Neural progenitor cell (in vitro differentiated cells): ENCODE data around the gene SLC29A1. TPM values are rescaled to one million over a fixed set of nuclear protein-coding genes. Genes with fewer than 3 reads are reported as not detected.

ENCODE experiments used
- DNase-seq: peaks from one replicate; pipeline ENCODE4 v3.0.0-alpha.2; 2016; ENCODE audit warnings: low spot score
- H2AFZ ChIP-seq: fragments of 200-600 bp; sonication (generic); replicated peaks from 2 replicates; pipeline ENCODE4 v1.6.1; 2016; ENCODE audit warnings: antibody characterized with exemption
- H3F3A ChIP-seq: fragments of 200-600 bp; sonication (generic); 2 replicates; pipeline ENCODE4 v1.6.1; 2016; ENCODE audit warnings: antibody characterized with exemption, low read depth
- H3K27ac ChIP-seq: fragments of 200-600 bp; sonication (generic); 2 replicates; pipeline ENCODE4 v1.5.1; 2016; ENCODE audit warnings: mild to moderate bottlenecking
- H3K27me3 ChIP-seq: fragments of 200-600 bp; sonication (generic); 2 replicates; pipeline ENCODE4 v1.6.1; 2016; ENCODE audit warnings: mild to moderate bottlenecking, moderate library complexity
- H3K36me3 ChIP-seq: fragments of 200-600 bp; sonication (generic); 2 replicates; pipeline ENCODE4 v1.5.1; 2016
- H3K4me1 ChIP-seq: fragments of 200-600 bp; sonication (generic); 2 replicates; pipeline ENCODE4 v1.6.1; 2016; ENCODE audit warnings: mixed run types
- H3K4me2 ChIP-seq: fragments of 200-600 bp; sonication (generic); 2 replicates; pipeline ENCODE4 v1.6.1; 2016
- H3K4me3 ChIP-seq: fragments of 200-600 bp; sonication (generic); 2 replicates; pipeline ENCODE4 v1.5.1; 2016
- H3K79me2 ChIP-seq: fragments of 200-600 bp; sonication (generic); 2 replicates; pipeline ENCODE4 v1.6.1; 2016; ENCODE audit warnings: low read depth
- H3K9ac ChIP-seq: fragments of 200-600 bp; sonication (generic); 2 replicates; pipeline ENCODE4 v1.6.1; 2016
- H3K9me3 ChIP-seq: fragments of 200-600 bp; sonication (generic); 2 replicates; pipeline ENCODE4 v1.5.1; 2016; ENCODE audit warnings: low read depth
- H4K20me1 ChIP-seq: fragments of 200-600 bp; sonication (generic); 2 replicates; pipeline ENCODE4 v1.6.1; 2016; ENCODE audit warnings: low read depth
- H3K27ac Mint-ChIP-seq: 3 replicates; pipeline ENCODE4 v1.8.0; 2021; ENCODE audit warnings: mixed read lengths
- H3K27me3 Mint-ChIP-seq: 2 replicates; pipeline ENCODE4 v1.8.0; 2022; ENCODE audit warnings: low read depth, mild to moderate bottlenecking, inconsistent platforms, moderate library complexity, mixed read lengths; ENCODE audit not compliant: insufficient read depth
- H3K36me3 Mint-ChIP-seq: 3 replicates; pipeline ENCODE4 v1.8.0; 2021; ENCODE audit warnings: mixed read lengths
- H3K4me1 Mint-ChIP-seq: 3 replicates; pipeline ENCODE4 v1.8.0; 2021; ENCODE audit warnings: mixed read lengths
- H3K4me3 Mint-ChIP-seq: 3 replicates; pipeline ENCODE4 v1.8.0; 2021; ENCODE audit warnings: mild to moderate bottlenecking, moderate library complexity, mixed read lengths
- H3K9me3 Mint-ChIP-seq: 3 replicates; pipeline ENCODE4 v1.8.0; 2020; ENCODE audit warnings: mixed read lengths
- CTCF ChIP-seq: fragments of 200-600 bp; sonication (generic); IDR thresholded peaks from 2 replicates; pipeline ENCODE4 v1.5.1; 2017; ENCODE audit warnings: antibody characterized with exemption, mild to moderate bottlenecking
- EZH2 ChIP-seq: fragments of 200-600 bp; sonication (generic); IDR thresholded peaks from 2 replicates; pipeline ENCODE4 v1.6.1; 2017; ENCODE audit warnings: antibody characterized with exemption, mild to moderate bottlenecking, moderate library complexity
- EZH2phosphoT487 ChIP-seq: fragments of 200-600 bp; sonication (generic); IDR thresholded peaks from 2 replicates; pipeline ENCODE4 v1.6.1; 2017; ENCODE audit warnings: antibody characterized with exemption
- total RNA-seq: library from RNA; depleted of rRNA; stranded (reverse); fragments of >200 nt; gene quantifications from 2 replicates; pipeline ENCODE4 v1.2.3, GENCODE V29; 2015; ENCODE audit warnings: low replicate concordance

The SLC29A1 gene
- total RNA-seq, 1 donor from 2014 or later: 34.8 TPM

GRCh38 chr6:44250718-44251123, 27.3 kb downstream of the SLC29A1 start:
- TF ChIP-seq EZH2 (no peak), EZH2phosphoT487 (no peak), CTCF (no peak)
- Histone ChIP-seq H3K79me2 (peaks cover 86% of the 10 kb centered on the region), H4K20me1 (peaks cover 88% of the 10 kb centered on the region), H2AFZ (no peak overlapping the region), H3F3A (peaks cover 84% of the 10 kb centered on the region), H3K4me2 (no peak overlapping the region), H3K4me3 (no peak overlapping the region), H3K9me3 (no peaks in the 10 kb centered on the region), H3K9ac (no peak overlapping the region), H3K4me1 (peaks cover 21% of the 10 kb centered on the region), H3K36me3 (peaks cover 35% of the 10 kb centered on the region), H3K27ac (peak overlapping the region; percentile 28), H3K27me3 (no peaks in the 10 kb centered on the region)
- Mint-ChIP-seq H3K36me3 (peaks cover 55% of the 10 kb centered on the region), H3K4me1 (peaks cover 39% of the 10 kb centered on the region), H3K27me3 (peaks cover 29% of the 10 kb centered on the region), H3K27ac (no peak overlapping the region), H3K9me3 (no peaks in the 10 kb centered on the region), H3K4me3 (no peak overlapping the region)
- no peak for DNase-seq

- H3K36me3 Mint-ChIP-seq: peaks cover 55% of the 10 kb centered on the region
- H3K9ac ChIP-seq: no peak overlapping the region
- no peaks in the 10 kb centered on the region for H3K9me3 Mint-ChIP-seq
- peak overlapping the region; percentile 26 for H3K27ac ChIP-seq
- H3K9me3 ChIP-seq: no peaks in the 10 kb centered on the region
- no peak for DNase-seq
- H3K79me2 ChIP-seq: peaks cover 94% of the 10 kb centered on the region
- H3K4me3 Mint-ChIP-seq: peak overlapping the region; percentile 18
- TF ChIP-seq EZH2: no peak
- no peak for TF ChIP-seq EZH2phosphoT487
- TF ChIP-seq CTCF: no peak
- peaks cover 35% of the 10 kb centered on the region for H3K36me3 ChIP-seq
- no peak overlapping the region for H3K27ac Mint-ChIP-seq
- H3F3A ChIP-seq: peaks cover 91% of the 10 kb centered on the region
- H3K27me3 ChIP-seq: no peaks in the 10 kb centered on the region
- H2AFZ ChIP-seq: no peak overlapping the region
- H3K4me1 Mint-ChIP-seq: peaks cover 47% of the 10 kb centered on the region
- H3K4me2 ChIP-seq: no peak overlapping the region
- H3K4me3 ChIP-seq: no peak overlapping the region
- H4K20me1 ChIP-seq: peaks cover 97% of the 10 kb centered on the region
- peaks cover 27% of the 10 kb centered on the region for H3K27me3 Mint-ChIP-seq
- peaks cover 24% of the 10 kb centered on the region for H3K4me1 ChIP-seq
Observed at GRCh38 chr6:44251576-44252524, 28.5 kb downstream of the SLC29A1 start.

- Mint-ChIP-seq H3K4me3 (no peak overlapping the region), H3K27me3 (peaks cover 22% of the 10 kb centered on the region), H3K4me1 (peaks cover 46% of the 10 kb centered on the region), H3K36me3 (peaks cover 50% of the 10 kb centered on the region), H3K9me3 (no peaks in the 10 kb centered on the region), H3K27ac (no peak overlapping the region)
- Histone ChIP-seq H3K4me2 (no peak overlapping the region), H3K36me3 (peaks cover 35% of the 10 kb centered on the region), H3K9me3 (no peaks in the 10 kb centered on the region), H3K4me1 (peaks cover 24% of the 10 kb centered on the region), H3F3A (peaks cover 94% of the 10 kb centered on the region), H3K9ac (no peak overlapping the region), H3K79me2 (peaks cover 80% of the 10 kb centered on the region), H3K4me3 (no peak overlapping the region), H2AFZ (no peak overlapping the region), H3K27me3 (no peaks in the 10 kb centered on the region), H4K20me1 (peaks cover 82% of the 10 kb centered on the region), H3K27ac (peak overlapping the region; percentile 58)
- DNase-seq: peak; percentile 67
- no peak for TF ChIP-seq EZH2
- peak; percentile 62 for TF ChIP-seq CTCF
Observed at GRCh38 chr6:44253307-44254101, 30.1 kb downstream of the SLC29A1 start.
